Peyer's patch (tissue), 4 donors: Measurements from ENCODE around the gene WDR86.

Experiments used
- CTCF ChIP-seq, 6 experiments: fragments of 450-650 bp in 4 of 6; fragments of 200-600 bp in 2 of 6; sonication (generic) in 1 of 6; IDR thresholded peaks; one replicate each; pipeline ENCODE4 v1.5.1; 2017 to 2019; ENCODE audit warnings: antibody characterized with exemption in 6 of 6, mild to moderate bottlenecking in 3 of 6, moderate library complexity in 1 of 6
- POLR2A ChIP-seq, 2 donors: fragments of 450-650 bp; IDR thresholded peaks; one replicate each; pipeline ENCODE4 v1.5.1; 2017; ENCODE audit warnings: antibody characterized with exemption in 2 of 2, mild to moderate bottlenecking in 2 of 2, moderate library complexity in 2 of 2

GRCh38 chr7:151378011-151378410, 31.8 kb downstream of the WDR86 start:
- TF ChIP-seq CTCF (IDR thresholded peaks at IDR 0.05) (no peak), POLR2A (IDR thresholded peaks at IDR 0.05) (no peak)
